Upper lobe of left lung (tissue), 6 donors: Measurements from ENCODE around the gene NCAPD2. TPM values are rescaled to one million over a fixed set of nuclear protein-coding genes. Genes with fewer than 3 reads are reported as not detected.

Experiments
- ATAC-seq, 2 donors: fragments of 200-7000 bp; cut with Tn5 transposase; one replicate each; pipeline ENCODE4 v1.9.1; 2022; ENCODE audit warnings: mild to moderate bottlenecking in 2 of 2, moderate library complexity in 2 of 2; ENCODE audit not compliant: low FRiP score in 2 of 2
- DNase-seq, 2 donors: peaks; one replicate each; pipeline ENCODE4 v3.0.0-alpha.2; 2019 to 2020
- H3K27ac ChIP-seq, 4 donors: fragments of 200-600 bp; sonication (generic); one replicate each; pipeline ENCODE4 v1.5.1; 2016 to 2019
- H3K27me3 ChIP-seq, 4 donors: fragments of 200-600 bp; sonication (generic); one replicate each; pipeline ENCODE4 v1.5.1; 2017 to 2019
- H3K36me3 ChIP-seq, 4 donors: fragments of 200-600 bp; sonication (generic); one replicate each; pipeline ENCODE4 v1.5.1; 2016 to 2019
- H3K4me1 ChIP-seq, 4 donors: fragments of 200-600 bp; sonication (generic); one replicate each; pipeline ENCODE4 v1.5.1; 2018 to 2019
- H3K4me3 ChIP-seq, 4 donors: fragments of 200-600 bp; sonication (generic); one replicate each; pipeline ENCODE4 v1.5.1; 2017 to 2019; ENCODE audit warnings: mild to moderate bottlenecking in 2 of 4, moderate library complexity in 1 of 4
- H3K9me3 ChIP-seq, 4 donors: fragments of 200-600 bp; sonication (generic); one replicate each; pipeline ENCODE4 v1.5.1; 2018 to 2019
- CTCF ChIP-seq, 6 experiments: fragments of 450-650 bp in 4 of 6; fragments of 200-600 bp in 2 of 6; sonication (generic) in 2 of 6; IDR thresholded peaks; one replicate each; pipeline ENCODE4 v1.5.1; 2016 to 2019; ENCODE audit warnings: antibody characterized with exemption in 6 of 6
- EP300 ChIP-seq, 4 donors: sonication (generic); formaldehyde crosslinking; IDR thresholded peaks; one replicate each; pipeline ENCODE4 v1.5.1; 2017; ENCODE audit warnings: antibody characterized with exemption in 4 of 4, control low read depth in 2 of 4
- POLR2A ChIP-seq, 4 donors: fragments of 450-650 bp; IDR thresholded peaks; one replicate each; pipeline ENCODE4 v1.5.1; 2016 to 2017; ENCODE audit warnings: antibody characterized with exemption in 4 of 4, mild to moderate bottlenecking in 2 of 4
- POLR2AphosphoS5 ChIP-seq, 2 donors: sonication (generic); formaldehyde crosslinking; IDR thresholded peaks; one replicate each; pipeline ENCODE4 v1.5.1; 2017; ENCODE audit warnings: antibody characterized with exemption in 2 of 2
- WGBS, 2 donors: methylation state at CpG; one replicate each; pipeline ENCODE4 v1.1.5; 2017 to 2018; 5-methylcytosine and 5-hydroxymethylcytosine counted together
- total RNA-seq, 6 donors: library from RNA; depleted of rRNA in 4 of 6; stranded (reverse); fragments of >200 nt in 4 of 6; gene quantifications; one replicate each; pipeline versions ENCODE4 v1.1.0 to v1.2.1, GENCODE V29; 2016 to 2021
- donor health status: DM: no; HTN: no; CAD: no; lungs with moderate emphysema.
- donor health status: DM: no; HTN: yes; CAD: no; lungs with severe emphysema.

NCAPD2 gene
- total RNA-seq, 6 donors from 2014 or later, result 15.4 to 43.0 (median 25.5) TPM

- no peak for TF ChIP-seq EP300 (IDR thresholded peaks at IDR 0.05)
- TF ChIP-seq CTCF (IDR thresholded peaks at IDR 0.05), result no peak
- no peak for TF ChIP-seq POLR2AphosphoS5 (IDR thresholded peaks at IDR 0.05)
- TF ChIP-seq POLR2A (IDR thresholded peaks at IDR 0.05), result no peak
- 72 to 93% methylated on average over 3 to 14 of the region's 14 CpGs for WGBS, 2 donors
- no peaks in the 10 kb centered on the region for H3K9me3 ChIP-seq
- H3K4me3 ChIP-seq, result no peak overlapping the region
- H3K36me3 ChIP-seq, result peaks cover 8 to 56% (median 35%) of the 10 kb centered on the region in 4 donors
- no peak for DNase-seq
- peaks cover 40 to 61% (median 52%) of the 10 kb centered on the region in 4 donors for H3K4me1 ChIP-seq
- no peaks in the 10 kb centered on the region for H3K27me3 ChIP-seq
- peak overlapping the region; percentile 67 to 79 (median 76) for H3K27ac ChIP-seq
- ATAC-seq, result no peak
Observed at GRCh38 chr12:6539707-6540134, 45.8 kb downstream of the NCAPD2 start.

GRCh38 chr12:6540181-6540877, 46.4 kb downstream of the NCAPD2 start:
- peak overlapping the region in 3 of 4 donors; percentile 2 to 34 (median 32) for H3K4me3 ChIP-seq
- H3K9me3 ChIP-seq, result no peaks in the 10 kb centered on the region
- DNase-seq, result peak; percentile 91 to 94
- peak overlapping the region; percentile 67 to 79 (median 76) for H3K27ac ChIP-seq
- 15 to 21% methylated on average over 14 to 21 of the region's 35 CpGs for WGBS, 2 donors
- TF ChIP-seq CTCF (IDR thresholded peaks at IDR 0.05), result no peak
- TF ChIP-seq POLR2AphosphoS5 (IDR thresholded peaks at IDR 0.05), result peak; percentile 62 to 76
- H3K4me1 ChIP-seq, result peaks cover 37 to 59% (median 51%) of the 10 kb centered on the region in 4 donors
- ATAC-seq, result peak; percentile 88 to 92
- peaks cover 8 to 59% (median 36%) of the 10 kb centered on the region in 4 donors for H3K36me3 ChIP-seq
- H3K27me3 ChIP-seq, result no peaks in the 10 kb centered on the region

DNA sequence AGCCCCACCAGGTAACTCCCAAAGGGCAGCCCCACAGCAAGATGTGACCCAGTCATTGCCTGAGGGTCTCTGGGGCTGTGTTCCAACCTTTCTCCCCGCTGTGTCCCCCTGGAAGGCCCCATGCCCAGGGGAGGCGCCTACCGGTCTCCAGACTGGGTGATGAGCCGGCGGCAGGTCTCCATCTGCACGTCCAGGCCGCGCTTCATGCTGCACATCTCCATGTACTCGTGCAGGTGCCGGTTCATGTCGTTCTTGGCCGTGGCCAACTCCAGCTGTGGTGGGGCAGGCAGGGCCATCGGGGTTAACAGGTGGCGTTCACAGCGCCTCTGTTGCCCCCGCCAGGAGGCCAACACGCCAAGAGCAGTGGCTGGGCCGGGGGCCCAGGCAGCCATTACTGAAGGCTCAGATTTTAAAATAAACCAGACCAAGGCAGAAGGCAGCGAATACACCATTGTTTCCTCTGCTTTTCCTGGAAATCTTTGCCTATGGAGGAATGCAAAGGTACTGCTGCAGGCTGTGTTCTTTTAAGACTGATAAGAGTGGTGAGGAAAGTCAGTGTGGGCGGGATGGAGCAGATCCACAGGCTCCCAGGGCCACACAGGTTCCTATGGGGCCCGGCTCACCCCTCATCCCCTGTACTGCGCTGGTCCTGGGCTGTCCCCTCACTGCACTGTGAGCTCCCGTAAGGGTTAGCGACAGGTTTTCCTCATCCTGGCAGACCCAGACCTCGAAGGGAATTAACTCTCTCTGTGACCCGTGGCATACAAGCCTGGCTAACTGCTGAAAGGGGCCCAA, 47.7 kb downstream of the NCAPD2 start:
- TF ChIP-seq CTCF (IDR thresholded peaks at IDR 0.05) (no peak), POLR2A (IDR thresholded peaks at IDR 0.05) (no peak), POLR2AphosphoS5 (IDR thresholded peaks at IDR 0.05) (no peak), EP300 (IDR thresholded peaks at IDR 0.05) (no peak)
- H3K27me3 ChIP-seq, result no peaks in the 10 kb centered on the region
- peak overlapping the region; percentile 67 to 79 (median 76) for H3K27ac ChIP-seq
- DNase-seq (peak in 1 of 2 donors; percentile 66), ATAC-seq (no peak)
- H3K4me3 ChIP-seq, result no peak overlapping the region
- peaks cover 25 to 47% (median 40%) of the 10 kb centered on the region in 4 donors for H3K4me1 ChIP-seq
- 90 to 94% methylated on average over 21 to 25 of the region's 26 CpGs for WGBS, 2 donors
- H3K36me3 ChIP-seq, result peaks cover 7 to 56% (median 31%) of the 10 kb centered on the region in 4 donors
- H3K9me3 ChIP-seq, result no peaks in the 10 kb centered on the region

- peaks cover 3 to 56% (median 27%) of the 10 kb centered on the region in 4 donors for H3K36me3 ChIP-seq
- H3K4me1 ChIP-seq, result peaks cover 18 to 38% (median 31%) of the 10 kb centered on the region in 4 donors
- DNase-seq (no peak), ATAC-seq (no peak)
- no peaks in the 10 kb centered on the region for H3K9me3 ChIP-seq
- H3K27me3 ChIP-seq, result no peaks in the 10 kb centered on the region
- peak overlapping the region in 3 of 4 donors; percentile 27 to 39 (median 33) for H3K27ac ChIP-seq
- H3K4me3 ChIP-seq, result no peak overlapping the region
- WGBS, 2 donors, result 76 to 78% methylated on average over 13 of the region's 13 CpGs
- no peak for TF ChIP-seq POLR2AphosphoS5 (IDR thresholded peaks at IDR 0.05)
- no peak for TF ChIP-seq EP300 (IDR thresholded peaks at IDR 0.05)
- TF ChIP-seq CTCF (IDR thresholded peaks at IDR 0.05), result no peak
- no peak for TF ChIP-seq POLR2A (IDR thresholded peaks at IDR 0.05)
Observed at GRCh38 chr12:6542209-6543009, 48.5 kb downstream of the NCAPD2 start.
